ENCODE data around the gene ISCU.

GRCh38 chr12:108609537-108610335 lies 47.3 kb downstream of the ISCU start:
- TF ChIP-seq CTCF (IDR thresholded peaks at IDR 0.05) (no peak), POLR2A (IDR thresholded peaks at IDR 0.05) (no peak)

Data from thyroid gland (tissue), 4 donors.